HG03521 (cell line): ENCODE measurements around the gene NAA20.

ENCODE experiments used
- ATAC-seq: cut with Tn5 transposase; IDR thresholded peaks from one replicate; pipeline ENCODE4 v1.9.1; 2021; ENCODE audit warnings: mild to moderate bottlenecking, moderate library complexity; ENCODE audit not compliant: unreplicated experiment

The NAA20 gene

GRCh38 chr20:20017844-20018185 lies 653 bp downstream of the NAA20 start:
- ATAC-seq: peak; percentile 8

- ATAC-seq: no peak
Observed at GRCh38 chr20:20018366-20018765, 1.2 kb downstream of the NAA20 start.

- no peak for ATAC-seq
Observed at GRCh38 chr20:20019123-20019522, 2.0 kb downstream of the NAA20 start.

GRCh38 chr20:20020908-20021307 lies 3.7 kb downstream of the NAA20 start:
- no peak for ATAC-seq

GRCh38 chr20:20021835-20022234 lies 4.7 kb downstream of the NAA20 start:
- no peak for ATAC-seq

GRCh38 chr20:20022498-20022897 lies 5.3 kb downstream of the NAA20 start:
- peak; percentile 50 for ATAC-seq

- ATAC-seq: no peak
Observed at GRCh38 chr20:20023395-20023794, 6.2 kb downstream of the NAA20 start.

GRCh38 chr20:20024942-20025341 lies 7.8 kb downstream of the NAA20 start:
- no peak for ATAC-seq

- ATAC-seq: no peak
Observed at GRCh38 chr20:20027284-20027683, 10.1 kb downstream of the NAA20 start.

- no peak for ATAC-seq
Observed at GRCh38 chr20:20031790-20032189, 14.6 kb downstream of the NAA20 start.

- ATAC-seq: no peak
Observed at GRCh38 chr20:20034486-20034885, 17.3 kb downstream of the NAA20 start.

- no peak for ATAC-seq
Observed at GRCh38 chr20:20036756-20037155, 19.6 kb downstream of the NAA20 start.

- no peak for ATAC-seq
Observed at GRCh38 chr20:20037960-20038359, 20.8 kb downstream of the NAA20 start.

GRCh38 chr20:20038586-20038985 lies 21.4 kb downstream of the NAA20 start:
- ATAC-seq: no peak

- no peak for ATAC-seq
Observed at GRCh38 chr20:20039752-20040387, 22.7 kb downstream of the NAA20 start.

- no peak for ATAC-seq
Observed at GRCh38 chr20:20051767-20052073, 34.6 kb downstream of the NAA20 start.

GRCh38 chr20:20052074-20052970 lies 35.2 kb downstream of the NAA20 start, which contains the start of the genes CFAP61 and CRNKL1:
TSS of gene CFAP61 (plus strand) at chr20:20052532. CDS start at chr20:20056654, 4,122 bp downstream.
TSS of gene CRNKL1 (minus strand) at chr20:20052466. CDS start at chr20:20052342, 124 bp downstream.
- ATAC-seq: peak; percentile 91

GRCh38 chr20:20060234-20060998 lies 43.3 kb downstream of the NAA20 start:
- no peak for ATAC-seq

GRCh38 chr20:20063941-20064702 lies 47.0 kb downstream of the NAA20 start:
- no peak for ATAC-seq

GRCh38 chr20:20065361-20065760 lies 48.2 kb downstream of the NAA20 start:
- no peak for ATAC-seq
